PFSK-1 (cell line): ENCODE data around the gene RAP1A.

Experiments used
- FOXP2 ChIP-seq: optimal IDR thresholded peaks from 2 replicates; pipeline ENCODE3; 2011; ENCODE audit warnings: borderline replicate concordance, control low read depth, inconsistent platforms; ENCODE audit not compliant: insufficient read depth; ENCODE audit errors: extremely low read length, extremely low read depth
- TF ChIP-seq, protein P1 (sequence below), 2 experiments: IDR thresholded peaks; 2 replicates each; pipeline versions ENCODE4 v1.6.1 to v1.8.0; 2011 to 2012; ENCODE audit warnings: low read depth in 2 of 2, low read length in 2 of 2, control low read depth in 1 of 2, inconsistent platforms in 1 of 2, mild to moderate bottlenecking in 1 of 2, moderate library complexity in 1 of 2; ENCODE audit not compliant: insufficient read depth in 1 of 2

DNA sequence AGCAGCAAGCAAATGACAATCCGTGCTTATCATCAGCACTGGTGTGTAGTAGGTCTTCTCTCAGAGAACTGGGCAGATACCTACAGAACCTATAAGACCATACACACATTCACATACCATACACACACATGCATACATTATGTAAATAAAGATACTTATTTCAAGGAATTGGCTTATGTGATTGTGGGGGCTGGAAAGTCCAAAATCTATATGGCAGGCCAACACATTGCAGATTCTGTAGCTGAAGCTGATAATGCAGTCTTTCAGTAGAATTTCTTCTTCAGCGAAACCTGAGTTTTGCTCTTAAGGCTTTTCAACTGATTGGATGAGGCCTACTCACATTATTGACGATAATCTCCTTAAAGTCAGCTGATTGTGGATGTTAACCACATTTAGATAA is 24.1 kb downstream of the RAP1A start:
- TF ChIP-seq FOXP2, result no peak
- TF ChIP-seq, protein P1, sequence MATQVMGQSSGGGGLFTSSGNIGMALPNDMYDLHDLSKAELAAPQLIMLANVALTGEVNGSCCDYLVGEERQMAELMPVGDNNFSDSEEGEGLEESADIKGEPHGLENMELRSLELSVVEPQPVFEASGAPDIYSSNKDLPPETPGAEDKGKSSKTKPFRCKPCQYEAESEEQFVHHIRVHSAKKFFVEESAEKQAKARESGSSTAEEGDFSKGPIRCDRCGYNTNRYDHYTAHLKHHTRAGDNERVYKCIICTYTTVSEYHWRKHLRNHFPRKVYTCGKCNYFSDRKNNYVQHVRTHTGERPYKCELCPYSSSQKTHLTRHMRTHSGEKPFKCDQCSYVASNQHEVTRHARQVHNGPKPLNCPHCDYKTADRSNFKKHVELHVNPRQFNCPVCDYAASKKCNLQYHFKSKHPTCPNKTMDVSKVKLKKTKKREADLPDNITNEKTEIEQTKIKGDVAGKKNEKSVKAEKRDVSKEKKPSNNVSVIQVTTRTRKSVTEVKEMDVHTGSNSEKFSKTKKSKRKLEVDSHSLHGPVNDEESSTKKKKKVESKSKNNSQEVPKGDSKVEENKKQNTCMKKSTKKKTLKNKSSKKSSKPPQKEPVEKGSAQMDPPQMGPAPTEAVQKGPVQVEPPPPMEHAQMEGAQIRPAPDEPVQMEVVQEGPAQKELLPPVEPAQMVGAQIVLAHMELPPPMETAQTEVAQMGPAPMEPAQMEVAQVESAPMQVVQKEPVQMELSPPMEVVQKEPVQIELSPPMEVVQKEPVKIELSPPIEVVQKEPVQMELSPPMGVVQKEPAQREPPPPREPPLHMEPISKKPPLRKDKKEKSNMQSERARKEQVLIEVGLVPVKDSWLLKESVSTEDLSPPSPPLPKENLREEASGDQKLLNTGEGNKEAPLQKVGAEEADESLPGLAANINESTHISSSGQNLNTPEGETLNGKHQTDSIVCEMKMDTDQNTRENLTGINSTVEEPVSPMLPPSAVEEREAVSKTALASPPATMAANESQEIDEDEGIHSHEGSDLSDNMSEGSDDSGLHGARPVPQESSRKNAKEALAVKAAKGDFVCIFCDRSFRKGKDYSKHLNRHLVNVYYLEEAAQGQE (IDR thresholded peaks at IDR 0.05; ENCODE audit: insufficient read depth in 1 of 2, low read depth in 2 of 2, low read length in 2 of 2), result no peak
